Measurements from ENCODE around the gene NOTCH2. TPM values are rescaled to one million over a fixed set of nuclear protein-coding genes. Genes with fewer than 3 reads are reported as not detected.

NOTCH2 gene
- total and polyA plus RNA-seq, 2 experiments from 2014 or later, result 8.5 to 56.6 TPM

DNA sequence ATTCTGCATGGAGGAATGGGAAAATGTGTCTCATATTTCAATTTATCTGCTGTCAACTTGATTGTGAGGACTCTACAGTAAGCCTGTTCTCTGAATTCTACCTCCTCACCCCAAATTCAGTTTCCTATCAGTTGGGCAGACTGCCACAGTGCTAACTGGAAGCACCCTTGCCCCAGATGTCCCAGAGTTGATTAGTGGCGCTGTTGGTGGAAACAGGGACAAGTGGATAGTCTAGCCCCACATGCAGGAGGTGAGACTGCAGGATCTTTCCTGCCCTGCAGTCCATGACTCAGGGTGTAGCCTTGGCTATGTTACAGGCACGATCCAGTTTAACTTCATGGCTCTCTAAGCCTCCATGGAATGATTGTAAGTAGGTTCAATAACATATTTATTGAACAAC, 195.3 kb downstream of the NOTCH2 start (continued):
- TF ChIP-seq, protein P1, sequence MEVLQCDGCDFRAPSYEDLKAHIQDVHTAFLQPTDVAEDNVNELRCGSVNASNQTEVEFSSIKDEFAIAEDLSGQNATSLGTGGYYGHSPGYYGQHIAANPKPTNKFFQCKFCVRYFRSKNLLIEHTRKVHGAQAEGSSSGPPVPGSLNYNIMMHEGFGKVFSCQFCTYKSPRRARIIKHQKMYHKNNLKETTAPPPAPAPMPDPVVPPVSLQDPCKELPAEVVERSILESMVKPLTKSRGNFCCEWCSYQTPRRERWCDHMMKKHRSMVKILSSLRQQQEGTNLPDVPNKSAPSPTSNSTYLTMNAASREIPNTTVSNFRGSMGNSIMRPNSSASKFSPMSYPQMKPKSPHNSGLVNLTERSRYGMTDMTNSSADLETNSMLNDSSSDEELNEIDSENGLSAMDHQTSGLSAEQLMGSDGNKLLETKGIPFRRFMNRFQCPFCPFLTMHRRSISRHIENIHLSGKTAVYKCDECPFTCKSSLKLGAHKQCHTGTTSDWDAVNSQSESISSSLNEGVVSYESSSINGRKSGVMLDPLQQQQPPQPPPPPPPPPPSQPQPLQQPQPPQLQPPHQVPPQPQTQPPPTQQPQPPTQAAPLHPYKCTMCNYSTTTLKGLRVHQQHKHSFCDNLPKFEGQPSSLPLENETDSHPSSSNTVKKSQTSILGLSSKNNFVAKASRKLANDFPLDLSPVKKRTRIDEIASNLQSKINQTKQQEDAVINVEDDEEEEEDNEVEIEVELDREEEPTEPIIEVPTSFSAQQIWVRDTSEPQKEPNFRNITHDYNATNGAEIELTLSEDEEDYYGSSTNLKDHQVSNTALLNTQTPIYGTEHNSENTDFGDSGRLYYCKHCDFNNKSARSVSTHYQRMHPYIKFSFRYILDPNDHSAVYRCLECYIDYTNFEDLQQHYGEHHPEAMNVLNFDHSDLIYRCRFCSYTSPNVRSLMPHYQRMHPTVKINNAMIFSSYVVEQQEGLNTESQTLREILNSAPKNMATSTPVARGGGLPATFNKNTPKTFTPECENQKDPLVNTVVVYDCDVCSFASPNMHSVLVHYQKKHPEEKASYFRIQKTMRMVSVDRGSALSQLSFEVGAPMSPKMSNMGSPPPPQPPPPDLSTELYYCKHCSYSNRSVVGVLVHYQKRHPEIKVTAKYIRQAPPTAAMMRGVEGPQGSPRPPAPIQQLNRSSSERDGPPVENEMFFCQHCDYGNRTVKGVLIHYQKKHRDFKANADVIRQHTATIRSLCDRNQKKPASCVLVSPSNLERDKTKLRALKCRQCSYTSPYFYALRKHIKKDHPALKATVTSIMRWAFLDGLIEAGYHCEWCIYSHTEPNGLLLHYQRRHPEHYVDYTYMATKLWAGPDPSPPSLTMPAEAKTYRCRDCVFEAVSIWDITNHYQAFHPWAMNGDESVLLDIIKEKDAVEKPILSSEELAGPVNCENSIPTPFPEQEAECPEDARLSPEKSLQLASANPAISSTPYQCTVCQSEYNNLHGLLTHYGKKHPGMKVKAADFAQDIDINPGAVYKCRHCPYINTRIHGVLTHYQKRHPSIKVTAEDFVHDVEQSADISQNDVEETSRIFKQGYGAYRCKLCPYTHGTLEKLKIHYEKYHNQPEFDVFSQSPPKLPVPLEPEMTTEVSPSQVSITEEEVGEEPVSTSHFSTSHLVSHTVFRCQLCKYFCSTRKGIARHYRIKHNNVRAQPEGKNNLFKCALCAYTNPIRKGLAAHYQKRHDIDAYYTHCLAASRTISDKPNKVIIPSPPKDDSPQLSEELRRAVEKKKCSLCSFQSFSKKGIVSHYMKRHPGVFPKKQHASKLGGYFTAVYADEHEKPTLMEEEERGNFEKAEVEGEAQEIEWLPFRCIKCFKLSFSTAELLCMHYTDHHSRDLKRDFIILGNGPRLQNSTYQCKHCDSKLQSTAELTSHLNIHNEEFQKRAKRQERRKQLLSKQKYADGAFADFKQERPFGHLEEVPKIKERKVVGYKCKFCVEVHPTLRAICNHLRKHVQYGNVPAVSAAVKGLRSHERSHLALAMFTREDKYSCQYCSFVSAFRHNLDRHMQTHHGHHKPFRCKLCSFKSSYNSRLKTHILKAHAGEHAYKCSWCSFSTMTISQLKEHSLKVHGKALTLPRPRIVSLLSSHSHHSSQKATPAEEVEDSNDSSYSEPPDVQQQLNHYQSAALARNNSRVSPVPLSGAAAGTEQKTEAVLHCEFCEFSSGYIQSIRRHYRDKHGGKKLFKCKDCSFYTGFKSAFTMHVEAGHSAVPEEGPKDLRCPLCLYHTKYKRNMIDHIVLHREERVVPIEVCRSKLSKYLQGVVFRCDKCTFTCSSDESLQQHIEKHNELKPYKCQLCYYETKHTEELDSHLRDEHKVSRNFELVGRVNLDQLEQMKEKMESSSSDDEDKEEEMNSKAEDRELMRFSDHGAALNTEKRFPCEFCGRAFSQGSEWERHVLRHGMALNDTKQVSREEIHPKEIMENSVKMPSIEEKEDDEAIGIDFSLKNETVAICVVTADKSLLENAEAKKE (CRISPR knock-in tag; IDR thresholded peaks at IDR 0.05), result no peak
- TF ChIP-seq NANOG (IDR thresholded peaks at IDR 0.05; ENCODE audit: borderline replicate concordance), result no peak

DNA sequence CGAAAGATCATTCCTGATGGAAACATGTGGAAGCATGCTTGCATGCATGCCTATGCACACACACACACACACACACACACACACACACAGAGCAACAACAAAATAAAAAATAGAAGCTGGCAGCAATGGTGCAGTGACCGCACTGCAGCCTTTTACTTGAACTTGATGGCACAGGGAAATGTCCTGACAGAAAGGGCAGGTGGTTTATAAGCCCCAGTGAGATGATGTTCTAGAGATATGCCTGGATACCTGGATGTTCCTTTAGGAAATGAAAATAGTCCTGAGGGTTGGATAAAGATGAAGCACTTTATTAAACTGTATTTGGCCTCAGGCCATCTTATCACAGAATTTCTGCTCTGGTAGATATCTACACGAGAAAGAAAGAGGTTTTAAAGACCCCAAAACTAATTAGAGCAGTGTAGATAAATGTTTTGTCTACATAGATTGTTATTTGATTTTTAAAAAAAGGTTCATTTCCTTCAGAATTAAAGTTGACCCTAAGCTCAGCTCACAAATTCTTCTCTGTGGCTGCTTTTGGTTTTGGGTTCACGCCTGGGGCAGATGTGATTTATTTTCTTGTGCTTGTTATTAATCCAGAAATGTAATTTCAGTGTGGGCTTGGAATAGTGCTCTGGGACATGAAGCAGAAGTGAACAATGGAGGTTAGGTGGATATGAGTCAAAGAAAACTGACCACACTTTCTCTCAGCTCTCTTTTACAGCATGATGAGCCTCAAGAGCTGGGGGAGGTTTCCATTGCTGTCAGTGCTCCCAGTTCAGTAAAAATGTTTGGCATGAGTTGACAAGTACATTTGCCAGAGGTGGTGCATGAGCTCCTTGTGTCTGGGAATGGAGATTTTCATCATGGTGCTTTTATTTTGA, 196.1 kb downstream of the NOTCH2 start:
- Histone ChIP-seq H4K20me1 (replicated peaks; ENCODE audit: insufficient read depth) (no peaks in the 10 kb centered on the region), H3K27me3 (ENCODE audit: insufficient read depth) (no peaks in the 10 kb centered on the region), H3K36me3 (ENCODE audit: insufficient read depth) (no peaks in the 10 kb centered on the region), H2AFZ (no peak overlapping the region), H3F3A (replicated peaks; ENCODE audit: low read depth) (no peaks in the 10 kb centered on the region), H3K27ac (ENCODE audit: low read depth) (no peak overlapping the region), H3K4me2 (no peak overlapping the region), H3K4me1 (ENCODE audit: insufficient read depth) (no peaks in the 10 kb centered on the region), H3K4me3 (no peak overlapping the region), H3K79me2 (replicated peaks; ENCODE audit: insufficient read depth) (no peaks in the 10 kb centered on the region), H3K9me2 (ENCODE audit: insufficient read depth) (no peaks in the 10 kb centered on the region)
- ATAC-seq, result no peak
- Mint-ChIP-seq H3K27me3 (ENCODE audit: insufficient read depth, low read depth, poor library complexity) (no peaks in the 10 kb centered on the region), H3K27ac (no peak overlapping the region), H3K36me3 (ENCODE audit: low read depth) (no peaks in the 10 kb centered on the region), H3K4me1 (peaks cover 6% of the 10 kb centered on the region), H3K9me3 (no peaks in the 10 kb centered on the region), H3K4me3 (no peak overlapping the region)
- no peak for DNase-seq (ENCODE audit: low spot score)
- TF ChIP-seq, protein P1 (CRISPR knock-in tag; IDR thresholded peaks at IDR 0.05), result no peak
- TF ChIP-seq ZNF114 (CRISPR knock-in tag; IDR thresholded peaks at IDR 0.05), result no peak
- TF ChIP-seq, protein P2, sequence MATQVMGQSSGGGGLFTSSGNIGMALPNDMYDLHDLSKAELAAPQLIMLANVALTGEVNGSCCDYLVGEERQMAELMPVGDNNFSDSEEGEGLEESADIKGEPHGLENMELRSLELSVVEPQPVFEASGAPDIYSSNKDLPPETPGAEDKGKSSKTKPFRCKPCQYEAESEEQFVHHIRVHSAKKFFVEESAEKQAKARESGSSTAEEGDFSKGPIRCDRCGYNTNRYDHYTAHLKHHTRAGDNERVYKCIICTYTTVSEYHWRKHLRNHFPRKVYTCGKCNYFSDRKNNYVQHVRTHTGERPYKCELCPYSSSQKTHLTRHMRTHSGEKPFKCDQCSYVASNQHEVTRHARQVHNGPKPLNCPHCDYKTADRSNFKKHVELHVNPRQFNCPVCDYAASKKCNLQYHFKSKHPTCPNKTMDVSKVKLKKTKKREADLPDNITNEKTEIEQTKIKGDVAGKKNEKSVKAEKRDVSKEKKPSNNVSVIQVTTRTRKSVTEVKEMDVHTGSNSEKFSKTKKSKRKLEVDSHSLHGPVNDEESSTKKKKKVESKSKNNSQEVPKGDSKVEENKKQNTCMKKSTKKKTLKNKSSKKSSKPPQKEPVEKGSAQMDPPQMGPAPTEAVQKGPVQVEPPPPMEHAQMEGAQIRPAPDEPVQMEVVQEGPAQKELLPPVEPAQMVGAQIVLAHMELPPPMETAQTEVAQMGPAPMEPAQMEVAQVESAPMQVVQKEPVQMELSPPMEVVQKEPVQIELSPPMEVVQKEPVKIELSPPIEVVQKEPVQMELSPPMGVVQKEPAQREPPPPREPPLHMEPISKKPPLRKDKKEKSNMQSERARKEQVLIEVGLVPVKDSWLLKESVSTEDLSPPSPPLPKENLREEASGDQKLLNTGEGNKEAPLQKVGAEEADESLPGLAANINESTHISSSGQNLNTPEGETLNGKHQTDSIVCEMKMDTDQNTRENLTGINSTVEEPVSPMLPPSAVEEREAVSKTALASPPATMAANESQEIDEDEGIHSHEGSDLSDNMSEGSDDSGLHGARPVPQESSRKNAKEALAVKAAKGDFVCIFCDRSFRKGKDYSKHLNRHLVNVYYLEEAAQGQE (IDR thresholded peaks at IDR 0.05; ENCODE audit: unreplicated experiment), result no peak

All from GM23338 (cell line).